Measurements from ENCODE around the gene SLFNL1. TPM values are rescaled to one million over a fixed set of nuclear protein-coding genes. Genes with fewer than 3 reads are reported as not detected.

Gene SLFNL1
- total RNA-seq, 2 experiments from 2014 or later: 0.55 to 0.60 TPM

DNA sequence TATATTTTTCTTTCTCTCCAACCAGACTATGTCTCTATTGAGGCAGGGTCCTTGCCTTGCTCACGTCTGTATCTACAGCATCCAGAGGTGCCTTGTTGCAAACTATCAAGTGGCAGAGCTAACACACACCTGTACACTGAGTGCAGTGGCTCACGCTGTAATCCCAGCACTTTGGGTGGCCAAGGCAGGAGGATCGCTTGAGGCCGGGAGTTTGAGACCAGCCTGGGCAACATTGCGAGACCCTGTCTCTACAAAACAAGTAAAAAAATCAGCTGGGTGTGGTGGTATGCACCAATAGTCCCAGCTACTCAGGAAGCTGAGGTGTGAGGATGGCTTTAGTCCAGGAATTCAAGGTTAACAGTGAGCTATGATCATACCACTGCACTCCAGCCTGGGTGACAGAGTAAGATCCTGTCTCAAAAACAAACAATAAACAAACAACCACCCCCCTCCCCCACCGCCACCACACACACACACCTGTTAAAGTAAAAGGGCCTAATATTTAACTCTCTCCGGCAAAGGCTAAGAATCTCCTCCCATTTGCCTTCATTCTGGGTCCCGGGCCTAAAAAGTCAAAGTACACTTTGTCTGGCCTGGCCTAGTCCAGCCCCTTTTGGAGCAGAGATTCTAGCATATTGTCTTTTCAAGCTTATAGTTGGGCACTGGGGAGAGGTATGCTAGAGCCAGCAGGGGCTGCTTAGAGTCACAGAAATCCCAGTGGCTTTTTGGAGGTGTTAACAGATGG lies 9.5 kb upstream of the SLFNL1 start:
- Mint-ChIP-seq H3K9me3 (peaks cover 1% of the 10 kb centered on the region), H3K4me1 (peaks cover 5% of the 10 kb centered on the region), H3K4me3 (no peak overlapping the region), H3K27me3 (no peaks in the 10 kb centered on the region), H3K27ac (no peak overlapping the region), H3K36me3 (peaks cover 29% of the 10 kb centered on the region)
- POLR2A ChIA-PET: no interaction called here
- ATAC-seq (ENCODE audit: low read depth) (no peak), DNase-seq (no peak)

DNA sequence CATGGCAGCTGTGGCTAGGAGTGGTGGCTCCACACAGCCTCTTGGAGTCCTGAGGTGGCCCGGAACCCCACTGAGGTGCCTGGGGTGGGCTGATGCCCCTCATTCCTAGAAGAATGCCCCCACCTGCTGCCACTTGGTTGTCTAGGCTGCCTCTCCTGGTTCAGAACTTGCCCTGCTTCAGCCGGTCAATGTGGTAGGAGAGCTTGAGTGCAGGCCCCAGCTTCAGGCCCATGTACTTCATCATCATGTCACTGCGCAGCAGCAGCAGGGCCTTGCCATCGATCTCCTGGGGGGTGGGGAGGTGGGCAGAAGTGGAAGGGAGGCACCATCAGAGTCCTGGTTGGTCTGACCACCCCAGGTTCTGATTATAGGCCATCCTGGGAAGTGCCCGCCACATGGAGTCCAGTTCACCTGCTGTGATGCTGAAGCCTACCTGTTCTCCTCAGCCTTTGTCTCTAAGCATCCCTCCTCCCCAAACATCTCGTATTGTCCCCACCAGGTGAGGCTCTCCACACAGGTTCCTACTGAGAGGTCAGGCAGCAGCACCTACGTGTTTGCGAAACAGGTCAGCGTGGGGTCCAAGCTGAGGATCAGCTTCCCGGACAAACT lies 6.6 kb upstream of the SLFNL1 start:
- no peak for DNase-seq
- Mint-ChIP-seq H3K9me3 (peaks cover 1% of the 10 kb centered on the region), H3K27me3 (no peaks in the 10 kb centered on the region), H3K36me3 (peaks cover 24% of the 10 kb centered on the region), H3K4me1 (peaks cover 9% of the 10 kb centered on the region), H3K4me3 (no peak overlapping the region), H3K27ac (no peak overlapping the region)
- POLR2A ChIA-PET: no interaction called here
- ATAC-seq (ENCODE audit: low read depth): no peak

DNA sequence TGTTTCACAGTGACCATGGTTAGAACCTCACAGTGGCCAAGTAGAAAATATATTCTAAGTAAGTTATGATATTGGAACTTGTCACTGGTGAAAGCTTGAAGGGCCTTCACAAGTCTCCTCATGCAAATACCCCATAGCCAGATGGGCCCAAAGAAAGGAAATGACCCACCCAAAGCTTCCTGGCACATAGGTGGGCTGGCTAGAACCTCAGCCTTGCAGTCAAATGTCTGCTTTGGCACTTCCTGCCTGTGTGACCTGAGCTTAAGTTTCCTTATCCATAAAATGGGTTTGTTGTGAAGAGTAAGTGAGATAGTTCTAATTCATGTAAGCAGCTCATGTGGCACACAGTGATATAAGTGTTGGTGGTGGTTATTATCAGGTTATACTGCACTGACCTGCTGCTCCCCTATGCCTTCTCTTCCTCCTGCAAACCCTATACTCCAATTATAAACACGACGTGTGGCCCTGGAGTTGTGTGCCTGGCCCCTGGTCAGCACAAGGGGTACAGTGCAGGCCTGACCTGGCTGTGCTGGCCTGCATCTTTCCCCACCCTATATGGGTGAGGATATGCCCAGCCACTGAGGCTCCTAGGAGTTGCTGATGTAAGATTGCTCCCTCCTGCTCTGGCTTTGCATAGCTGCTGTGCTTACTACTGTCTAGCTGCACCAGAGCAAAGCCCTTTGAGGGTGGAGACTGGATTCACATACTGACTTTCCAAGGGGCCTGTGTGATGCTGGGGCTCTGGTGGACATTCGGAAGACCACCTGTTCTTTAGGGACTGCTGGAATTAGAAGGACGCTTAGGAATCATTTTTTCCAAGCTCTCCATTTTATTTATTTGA lies 4.7 kb upstream of the SLFNL1 start:
- POLR2A ChIA-PET: interaction anchor here (0.7 to 1.5 kb wide), 2 partner anchors 46 to 452 kb away, joined by 3 to 4 read pairs; no protein-coding TSS in a partner anchor
- Mint-ChIP-seq H3K4me3 (no peak overlapping the region), H3K4me1 (peaks cover 10% of the 10 kb centered on the region), H3K27ac (peak overlapping the region; percentile 78), H3K9me3 (no peaks in the 10 kb centered on the region), H3K36me3 (peaks cover 13% of the 10 kb centered on the region), H3K27me3 (no peaks in the 10 kb centered on the region)
- DNase-seq: no peak
- peak; percentile 34 for ATAC-seq (ENCODE audit: low read depth)

DNA sequence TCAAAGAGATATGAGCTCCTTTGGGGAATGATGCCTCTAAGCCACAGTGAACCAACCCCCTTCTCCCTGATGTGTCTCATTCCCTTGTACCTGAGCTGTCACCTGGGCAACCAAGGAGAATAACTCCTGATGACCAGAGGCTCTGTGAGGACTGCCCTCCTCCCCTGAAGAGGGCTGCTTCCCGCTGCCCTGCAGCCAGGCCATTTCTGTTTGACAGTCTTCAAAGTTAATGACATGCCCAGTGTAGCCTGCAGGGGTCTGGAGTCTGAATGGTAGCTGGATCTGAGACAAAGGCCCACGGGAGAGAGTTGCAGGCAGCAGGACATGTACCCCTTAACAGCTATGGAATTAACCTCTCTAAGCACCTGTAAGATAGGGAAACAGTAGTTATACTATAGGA lies 3.4 kb upstream of the SLFNL1 start:
- H3K4me1 Mint-ChIP-seq: peaks cover 11% of the 10 kb centered on the region
- H3K4me3 Mint-ChIP-seq: no peak overlapping the region
- no peaks in the 10 kb centered on the region for H3K27me3 Mint-ChIP-seq
- H3K36me3 Mint-ChIP-seq: peaks cover 8% of the 10 kb centered on the region
- no peak overlapping the region for H3K27ac Mint-ChIP-seq
- ATAC-seq (ENCODE audit: low read depth) (no peak), DNase-seq (no peak)
- no peaks in the 10 kb centered on the region for H3K9me3 Mint-ChIP-seq
- POLR2A ChIA-PET: interaction anchor here (1.5 kb wide), 1 partner anchor 45 kb away, joined by 3 read pairs; no protein-coding TSS in a partner anchor

DNA sequence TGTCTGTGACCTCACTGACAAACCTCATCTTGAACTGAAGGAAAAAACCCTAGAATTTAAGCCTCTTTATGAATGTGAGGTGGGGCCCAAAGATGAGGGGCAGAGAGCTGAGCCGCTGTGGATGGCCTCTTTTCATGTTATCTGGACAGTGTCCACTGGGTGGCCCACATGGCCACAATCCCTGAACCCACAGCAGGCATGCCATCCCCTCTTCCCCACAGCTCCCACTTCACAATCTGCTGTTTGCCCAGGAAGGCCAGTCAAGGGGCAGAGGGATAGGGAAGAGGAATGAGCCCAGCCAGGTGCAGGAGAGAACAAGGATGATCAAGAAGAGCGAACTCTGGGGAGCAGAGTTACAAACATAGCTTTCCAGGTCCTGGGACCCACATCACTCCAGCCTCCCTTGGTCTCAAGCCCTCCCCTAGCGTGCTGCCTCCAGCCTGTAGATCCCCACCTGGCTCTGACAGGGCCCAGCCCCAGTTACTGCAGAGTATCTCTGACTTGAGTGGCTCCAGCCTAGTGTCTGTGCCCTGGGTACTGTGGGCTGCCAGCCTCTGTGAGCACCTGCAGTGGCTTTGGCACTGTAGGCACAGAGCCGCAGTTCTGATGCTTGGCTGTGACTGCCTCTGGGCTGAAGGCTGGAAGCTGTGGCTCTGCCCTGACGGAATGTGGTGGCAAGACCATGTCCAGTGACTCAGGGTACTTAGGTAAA lies 1.9 kb upstream of the SLFNL1 start:
- DNase-seq (no peak), ATAC-seq (ENCODE audit: low read depth) (no peak)
- no peaks in the 10 kb centered on the region for H3K9me3 Mint-ChIP-seq
- H3K27ac Mint-ChIP-seq: no peak overlapping the region
- H3K27me3 Mint-ChIP-seq: no peaks in the 10 kb centered on the region
- POLR2A ChIA-PET: no interaction called here
- peaks cover 11% of the 10 kb centered on the region for H3K36me3 Mint-ChIP-seq
- H3K4me3 Mint-ChIP-seq: no peak overlapping the region
- peaks cover 11% of the 10 kb centered on the region for H3K4me1 Mint-ChIP-seq

DNA sequence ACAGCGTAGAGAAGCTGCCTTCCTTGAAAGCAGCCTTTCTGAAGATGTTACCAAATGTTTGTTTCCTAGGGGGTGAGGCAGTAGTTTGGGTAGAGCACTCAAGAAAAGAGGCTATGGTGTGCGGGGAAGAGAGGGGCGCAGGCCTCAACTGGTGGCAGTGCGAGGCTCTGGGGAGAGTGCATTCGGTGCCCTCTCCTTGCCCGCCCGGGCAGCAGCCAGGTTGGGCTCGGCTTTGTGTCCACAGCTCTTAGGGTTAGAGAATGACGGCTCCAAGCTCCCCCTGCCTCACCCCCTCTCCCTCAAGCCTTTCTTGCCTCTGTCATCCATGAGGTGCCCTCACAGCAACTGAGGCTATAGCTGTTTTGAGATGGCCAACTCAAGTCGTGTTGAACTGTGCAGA lies 899 bp upstream of the SLFNL1 start:
- H3K27ac Mint-ChIP-seq: no peak overlapping the region
- ATAC-seq (ENCODE audit: low read depth): no peak
- no peak for DNase-seq
- peaks cover 7% of the 10 kb centered on the region for H3K36me3 Mint-ChIP-seq
- no peaks in the 10 kb centered on the region for H3K9me3 Mint-ChIP-seq
- H3K4me1 Mint-ChIP-seq: peaks cover 11% of the 10 kb centered on the region
- H3K27me3 Mint-ChIP-seq: no peaks in the 10 kb centered on the region
- POLR2A ChIA-PET: no interaction called here
- no peak overlapping the region for H3K4me3 Mint-ChIP-seq

DNA sequence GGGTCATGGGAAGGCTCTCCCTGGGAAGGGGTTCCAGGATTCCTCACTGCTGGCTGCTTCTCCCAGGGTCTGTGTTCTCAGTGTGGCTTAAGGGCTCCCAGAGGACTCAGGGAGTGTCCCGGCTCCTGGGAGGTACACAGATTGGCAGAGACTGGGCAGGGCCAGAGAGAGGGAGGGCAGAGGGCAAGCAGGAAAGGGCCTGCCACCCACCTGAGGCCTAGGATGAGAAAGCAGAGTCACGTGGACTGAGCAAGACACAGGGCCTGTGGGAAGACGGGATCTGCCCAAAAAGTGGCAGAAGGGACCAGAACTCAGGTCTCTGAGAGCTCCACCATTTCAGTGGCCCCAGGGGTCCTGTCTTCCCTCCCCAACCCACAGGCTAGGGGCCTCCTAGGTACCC lies 871 bp downstream of the SLFNL1 start:
- Mint-ChIP-seq H3K27me3 (no peaks in the 10 kb centered on the region), H3K9me3 (no peaks in the 10 kb centered on the region), H3K36me3 (peaks cover 4% of the 10 kb centered on the region), H3K4me3 (no peak overlapping the region), H3K27ac (no peak overlapping the region), H3K4me1 (peaks cover 5% of the 10 kb centered on the region)
- no peak for DNase-seq
- no peak for ATAC-seq (ENCODE audit: low read depth)
- POLR2A ChIA-PET: no interaction called here

DNA sequence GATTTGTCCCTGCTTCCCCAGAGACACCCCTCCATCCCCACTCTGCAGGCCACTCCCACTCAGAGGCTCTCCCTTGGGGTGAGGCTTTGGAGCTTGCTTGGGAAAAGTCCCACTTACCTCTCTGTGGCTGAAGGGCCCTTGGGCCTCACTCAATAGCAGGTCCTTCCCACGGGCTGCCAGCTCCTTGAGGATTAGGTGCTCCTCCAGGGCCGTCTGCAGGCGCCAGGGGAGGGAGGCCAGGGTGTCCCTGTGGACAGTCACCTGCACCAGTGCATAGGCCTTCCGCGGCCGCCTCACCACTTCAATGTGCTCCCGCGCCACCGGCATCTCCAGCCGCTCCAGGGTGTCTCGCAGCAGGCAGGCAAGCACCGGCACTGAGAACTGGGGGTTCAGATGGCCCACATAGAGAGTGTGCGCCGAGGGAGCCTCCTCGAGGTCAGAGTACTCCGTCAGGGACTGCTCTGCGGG lies 1.4 kb downstream of the SLFNL1 start:
- peaks cover 5% of the 10 kb centered on the region for H3K4me1 Mint-ChIP-seq
- H3K9me3 Mint-ChIP-seq: no peaks in the 10 kb centered on the region
- no peak for DNase-seq
- no peak for ATAC-seq (ENCODE audit: low read depth)
- no peak overlapping the region for H3K4me3 Mint-ChIP-seq
- H3K27me3 Mint-ChIP-seq: no peaks in the 10 kb centered on the region
- peaks cover 4% of the 10 kb centered on the region for H3K36me3 Mint-ChIP-seq
- POLR2A ChIA-PET: no interaction called here
- no peak overlapping the region for H3K27ac Mint-ChIP-seq

DNA sequence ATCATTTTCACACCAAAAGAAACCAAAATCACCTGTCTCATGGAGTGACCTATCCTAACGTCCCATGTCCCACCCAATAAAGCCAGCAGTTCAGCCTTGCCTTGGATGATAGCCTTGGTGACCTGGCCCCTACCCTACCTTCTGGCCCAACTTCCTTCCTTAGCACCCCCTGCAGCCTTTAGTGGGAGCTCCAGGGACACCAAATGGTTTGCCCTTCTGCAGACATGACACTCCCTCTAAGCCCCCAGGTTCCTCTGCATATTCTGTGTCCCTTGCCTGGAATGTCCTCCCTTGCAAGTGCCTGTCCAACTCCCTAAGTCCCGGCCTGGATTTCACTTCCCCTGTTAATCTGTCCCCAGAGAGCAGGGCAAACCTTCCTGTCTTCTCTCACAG lies 2.2 kb downstream of the SLFNL1 start:
- Mint-ChIP-seq H3K27me3 (no peaks in the 10 kb centered on the region), H3K4me1 (peaks cover 7% of the 10 kb centered on the region), H3K27ac (no peak overlapping the region), H3K4me3 (no peak overlapping the region), H3K9me3 (no peaks in the 10 kb centered on the region), H3K36me3 (peaks cover 9% of the 10 kb centered on the region)
- DNase-seq: no peak
- no peak for ATAC-seq (ENCODE audit: low read depth)
- POLR2A ChIA-PET: no interaction called here

DNA sequence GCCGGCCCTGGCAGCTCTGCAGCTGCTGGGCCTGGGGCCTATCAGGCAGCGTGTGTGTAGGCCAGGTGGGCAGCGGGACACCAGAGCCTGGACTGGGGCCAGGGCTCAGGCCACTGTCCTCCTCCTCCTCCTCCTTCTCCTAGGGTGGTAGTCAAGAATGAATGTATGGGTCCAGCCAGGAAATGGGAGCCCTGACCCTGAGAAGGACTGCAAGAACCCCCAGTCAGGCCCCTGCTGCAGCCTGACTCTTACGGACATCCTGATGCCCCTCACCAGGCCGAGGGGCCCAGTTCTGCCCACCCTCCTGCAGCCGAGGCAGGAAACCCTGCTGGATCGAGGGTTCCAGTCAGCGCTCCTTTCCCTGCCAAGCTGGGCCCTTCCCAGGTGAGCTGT lies 3.5 kb downstream of the SLFNL1 start:
- Mint-ChIP-seq H3K4me3 (no peak overlapping the region), H3K27ac (no peak overlapping the region), H3K36me3 (peaks cover 11% of the 10 kb centered on the region), H3K27me3 (no peaks in the 10 kb centered on the region), H3K4me1 (peaks cover 7% of the 10 kb centered on the region), H3K9me3 (no peaks in the 10 kb centered on the region)
- POLR2A ChIA-PET: no interaction called here
- DNase-seq (no peak), ATAC-seq (ENCODE audit: low read depth) (no peak)

DNA sequence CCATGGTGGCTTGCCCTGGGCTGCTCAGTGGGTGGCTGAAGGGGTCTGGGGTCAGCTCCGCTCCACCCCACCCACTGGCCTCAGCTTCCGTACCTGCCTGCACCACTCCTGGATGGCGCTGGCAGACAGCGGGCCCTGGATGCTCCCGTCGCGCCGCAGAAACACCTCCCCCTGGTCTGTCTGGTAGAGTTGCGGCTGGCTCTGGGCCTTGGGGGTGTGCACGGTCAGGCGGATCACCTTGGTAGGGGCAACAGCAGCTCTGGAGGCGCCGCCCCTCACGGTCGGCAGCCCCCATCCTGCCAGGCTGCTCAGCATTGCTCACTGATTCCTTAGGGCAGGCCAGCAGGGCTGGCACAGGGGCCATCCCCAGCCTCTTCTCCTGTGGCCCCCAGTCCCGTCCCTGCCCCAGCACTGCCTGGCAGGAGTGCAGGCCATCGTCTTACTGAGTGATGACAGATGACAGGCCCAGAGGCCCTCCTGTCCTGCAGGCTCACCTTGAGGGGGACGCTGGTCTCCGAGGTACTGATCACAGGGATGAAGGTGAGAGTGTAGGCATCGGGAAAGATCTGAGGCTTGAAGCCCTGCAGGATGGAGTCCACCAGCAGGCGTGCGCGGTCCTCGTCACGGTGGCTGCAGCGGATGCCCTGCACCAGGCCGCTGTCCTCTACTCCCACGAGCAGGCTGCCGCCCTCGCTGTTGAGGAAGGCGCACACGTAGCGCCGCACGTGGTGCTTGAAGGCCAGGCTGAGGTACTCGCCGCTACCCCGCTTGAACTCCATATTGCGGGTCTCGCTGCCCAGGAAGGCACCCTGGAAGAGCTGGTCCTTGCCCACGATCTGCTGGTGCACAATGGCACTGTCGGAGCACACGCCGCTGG lies 4.1 kb downstream of the SLFNL1 start:
- POLR2A ChIA-PET: no interaction called here
- no peaks in the 10 kb centered on the region for H3K27me3 Mint-ChIP-seq
- H3K27ac Mint-ChIP-seq: no peak overlapping the region
- no peak for ATAC-seq (ENCODE audit: low read depth)
- H3K4me1 Mint-ChIP-seq: peaks cover 7% of the 10 kb centered on the region
- H3K9me3 Mint-ChIP-seq: no peaks in the 10 kb centered on the region
- DNase-seq: no peak
- H3K36me3 Mint-ChIP-seq: peaks cover 11% of the 10 kb centered on the region
- H3K4me3 Mint-ChIP-seq: no peak overlapping the region

DNA sequence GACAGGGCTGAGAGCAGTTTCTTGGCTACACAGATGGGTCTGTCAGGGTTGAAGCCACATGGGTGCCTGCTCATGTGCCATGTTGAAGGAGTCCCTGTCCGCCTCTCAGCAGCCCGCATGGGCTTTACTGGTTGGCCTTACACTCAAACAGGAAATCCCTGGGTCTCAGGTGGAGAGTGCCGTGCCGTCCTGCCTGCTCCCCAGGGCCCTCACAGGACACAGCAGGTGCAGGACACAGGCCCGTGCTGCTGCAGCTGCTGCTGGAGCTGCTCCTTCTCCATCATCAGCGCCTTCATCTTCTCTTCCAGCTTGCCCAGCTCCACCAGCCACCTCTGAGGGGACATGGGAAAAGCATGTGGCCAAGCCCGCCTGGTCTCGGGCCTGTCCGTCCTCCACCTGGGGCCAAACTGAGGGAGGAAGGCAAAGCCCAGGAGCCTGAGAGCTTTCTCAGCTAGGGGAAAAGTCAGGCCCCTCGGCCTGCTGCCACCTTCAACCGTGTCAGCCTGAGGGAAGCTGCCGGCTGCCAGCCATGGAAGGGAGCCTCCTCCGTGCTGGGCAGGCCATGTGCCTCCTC lies 5.5 kb downstream of the SLFNL1 start:
- POLR2A ChIA-PET: no interaction called here
- peaks cover 14% of the 10 kb centered on the region for H3K36me3 Mint-ChIP-seq
- DNase-seq (no peak), ATAC-seq (ENCODE audit: low read depth) (no peak)
- no peaks in the 10 kb centered on the region for H3K27me3 Mint-ChIP-seq
- H3K9me3 Mint-ChIP-seq: no peaks in the 10 kb centered on the region
- no peak overlapping the region for H3K27ac Mint-ChIP-seq
- peaks cover 5% of the 10 kb centered on the region for H3K4me1 Mint-ChIP-seq
- no peak overlapping the region for H3K4me3 Mint-ChIP-seq
